GM21723 (cell line): Measurements from ENCODE around the gene JPH2.

Experiments
- ATAC-seq: cut with Tn5 transposase; IDR thresholded peaks from one replicate; pipeline ENCODE4 v1.9.1; 2021; ENCODE audit warnings: mild to moderate bottlenecking, moderate library complexity; ENCODE audit not compliant: unreplicated experiment

JPH2 gene

GRCh38 chr20:44126445-44126844 lies 60.5 kb downstream of the JPH2 start:
- ATAC-seq, result no peak

GRCh38 chr20:44125332-44126127 lies 61.5 kb downstream of the JPH2 start:
- no peak for ATAC-seq

GRCh38 chr20:44123874-44124535 lies 63.0 kb downstream of the JPH2 start:
- no peak for ATAC-seq

GRCh38 chr20:44123251-44123650 lies 63.7 kb downstream of the JPH2 start:
- ATAC-seq, result no peak

GRCh38 chr20:44120676-44121425 lies 66.1 kb downstream of the JPH2 start:
- ATAC-seq, result no peak

- ATAC-seq, result no peak
Measured at GRCh38 chr20:44118185-44119033, 68.6 kb downstream of the JPH2 start.

- ATAC-seq, result no peak
Measured at GRCh38 chr20:44117296-44118184, 69.4 kb downstream of the JPH2 start.

GRCh38 chr20:44115762-44116644 lies 71.0 kb downstream of the JPH2 start:
- ATAC-seq, result no peak

GRCh38 chr20:44115181-44115580 lies 71.8 kb downstream of the JPH2 start:
- no peak for ATAC-seq

GRCh38 chr20:44113618-44114376 lies 73.2 kb downstream of the JPH2 start:
- ATAC-seq, result no peak

- no peak for ATAC-seq
Measured at GRCh38 chr20:44112889-44113617, 73.9 kb downstream of the JPH2 start.

- ATAC-seq, result no peak
Measured at GRCh38 chr20:44112456-44112855, 74.5 kb downstream of the JPH2 start.

- ATAC-seq, result no peak
Measured at GRCh38 chr20:44111712-44112335, 75.2 kb downstream of the JPH2 start.

GRCh38 chr20:44110816-44111568 lies 76.0 kb downstream of the JPH2 start:
- no peak for ATAC-seq

GRCh38 chr20:44109951-44110361 lies 77.0 kb downstream of the JPH2 start:
- no peak for ATAC-seq

- ATAC-seq, result no peak
Measured at GRCh38 chr20:44106615-44107014, 80.4 kb downstream of the JPH2 start.
